Ishikawa (cell line): ENCODE results near the gene HOMER2.

Experiments
- EGR1 ChIP-seq: IDR thresholded peaks from 2 replicates; pipeline ENCODE4 v1.6.1; 2012
- REST ChIP-seq: IDR thresholded peaks from 2 replicates; pipeline ENCODE4 v1.6.1; 2012; ENCODE audit warnings: low read depth, mild to moderate bottlenecking
- YY1 ChIP-seq: IDR thresholded peaks from 2 replicates; pipeline ENCODE4 v1.6.1; 2012; ENCODE audit warnings: low read depth
- TF ChIP-seq, protein P1 (sequence below): IDR thresholded peaks from 2 replicates; pipeline ENCODE4 v1.6.1; 2012
- TF ChIP-seq, protein P2 (sequence below): IDR thresholded peaks from 2 replicates; pipeline ENCODE4 v1.6.1; 2012

DNA sequence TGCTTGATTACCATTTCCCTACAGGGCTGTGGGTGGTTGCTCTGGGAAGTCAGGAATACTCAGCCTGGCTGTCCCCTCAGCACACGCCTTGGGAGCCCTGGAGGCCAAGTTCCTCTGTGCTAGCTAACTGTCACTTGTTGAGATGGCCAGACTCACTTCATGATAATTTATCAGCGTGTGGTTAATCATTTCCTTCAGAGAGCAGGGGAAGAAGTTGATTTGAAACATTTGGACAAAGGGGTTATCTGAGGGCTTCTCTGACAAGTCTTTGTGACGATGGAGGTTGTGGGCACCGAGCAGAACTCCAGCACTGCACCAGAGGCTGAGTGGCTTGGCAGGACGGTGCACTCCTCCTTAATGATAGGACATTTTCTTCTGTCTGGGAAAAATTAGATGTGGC is 81.2 kb downstream of the HOMER2 start:
- TF ChIP-seq EGR1 (no peak), REST (no peak), YY1 (no peak)
- TF ChIP-seq, protein P1, sequence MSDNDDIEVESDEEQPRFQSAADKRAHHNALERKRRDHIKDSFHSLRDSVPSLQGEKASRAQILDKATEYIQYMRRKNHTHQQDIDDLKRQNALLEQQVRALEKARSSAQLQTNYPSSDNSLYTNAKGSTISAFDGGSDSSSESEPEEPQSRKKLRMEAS = no peak
- TF ChIP-seq, protein P2, sequence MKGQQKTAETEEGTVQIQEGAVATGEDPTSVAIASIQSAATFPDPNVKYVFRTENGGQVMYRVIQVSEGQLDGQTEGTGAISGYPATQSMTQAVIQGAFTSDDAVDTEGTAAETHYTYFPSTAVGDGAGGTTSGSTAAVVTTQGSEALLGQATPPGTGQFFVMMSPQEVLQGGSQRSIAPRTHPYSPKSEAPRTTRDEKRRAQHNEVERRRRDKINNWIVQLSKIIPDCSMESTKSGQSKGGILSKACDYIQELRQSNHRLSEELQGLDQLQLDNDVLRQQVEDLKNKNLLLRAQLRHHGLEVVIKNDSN = no peak
